HG03280 (cell line): ENCODE measurements around the gene HAPLN2.
"Not testable (repeated sequence)": the region's sequence is repeated elsewhere in the genome, so short reads cannot be mapped to it uniquely, and the experiment has no call there.

Experiments
- ATAC-seq: cut with Tn5 transposase; IDR thresholded peaks from one replicate; pipeline ENCODE4 v1.9.1; 2021; ENCODE audit warnings: mild to moderate bottlenecking, moderate library complexity; ENCODE audit not compliant: unreplicated experiment

HAPLN2 gene

GRCh38 chr1:156616463-156616862, 2.8 kb upstream of the HAPLN2 start:
- no peak for ATAC-seq

GRCh38 chr1:156619582-156619955, 354 bp downstream of the HAPLN2 start:
- ATAC-seq = no peak

GRCh38 chr1:156622581-156623297, 3.5 kb downstream of the HAPLN2 start:
- ATAC-seq = no peak

- no peak for ATAC-seq
Measured at GRCh38 chr1:156623946-156624813, 5.0 kb downstream of the HAPLN2 start.

DNA sequence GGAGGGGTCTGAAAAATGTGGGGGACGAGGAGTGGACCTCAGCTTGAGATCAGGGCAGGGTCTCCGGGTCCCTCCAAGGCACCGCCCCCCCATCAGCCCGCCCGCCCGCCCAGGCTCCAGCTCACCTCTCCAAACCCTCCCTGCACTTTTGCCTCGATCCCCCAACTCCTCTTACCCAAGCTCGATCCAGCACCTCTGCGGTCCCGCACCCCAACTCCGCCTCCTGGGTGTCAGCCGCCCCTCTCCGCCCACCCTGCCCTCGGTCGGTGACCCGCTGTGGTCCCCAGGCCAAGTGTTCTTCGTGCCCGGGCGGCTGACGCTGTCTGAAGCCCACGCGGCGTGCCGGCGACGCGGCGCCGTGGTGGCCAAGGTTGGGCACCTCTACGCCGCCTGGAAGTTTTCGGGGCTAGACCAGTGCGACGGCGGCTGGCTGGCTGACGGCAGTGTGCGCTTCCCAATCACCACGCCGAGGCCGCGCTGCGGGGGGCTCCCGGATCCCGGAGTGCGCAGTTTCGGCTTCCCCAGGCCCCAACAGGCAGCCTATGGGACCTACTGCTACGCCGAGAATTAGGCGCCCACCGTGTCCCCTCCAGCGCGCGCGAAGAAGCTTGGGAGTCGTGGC, 5.7 kb downstream of the HAPLN2 start:
- ATAC-seq = no peak

GRCh38 chr1:156625436-156626078, 6.3 kb downstream of the HAPLN2 start:
- ATAC-seq = no peak

DNA sequence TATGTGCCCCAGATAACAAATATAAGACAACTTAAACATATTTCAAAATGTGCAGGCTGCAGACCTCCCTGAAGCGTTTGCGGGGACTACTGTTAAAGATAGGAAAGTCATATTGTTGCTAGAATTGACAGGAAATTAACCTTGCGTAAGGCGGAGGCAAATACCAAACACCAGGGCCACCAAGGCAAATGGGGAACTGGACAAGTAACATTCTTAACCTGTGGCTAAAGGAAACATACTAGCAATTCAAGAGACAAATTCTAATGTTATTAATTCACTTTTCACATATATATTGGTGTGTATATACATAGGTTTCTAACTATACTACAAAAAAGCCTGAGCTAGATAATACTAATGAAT, 6.8 kb downstream of the HAPLN2 start:
- ATAC-seq = no peak

- no peak for ATAC-seq
Measured at GRCh38 chr1:156627313-156627880, 8.2 kb downstream of the HAPLN2 start.

DNA sequence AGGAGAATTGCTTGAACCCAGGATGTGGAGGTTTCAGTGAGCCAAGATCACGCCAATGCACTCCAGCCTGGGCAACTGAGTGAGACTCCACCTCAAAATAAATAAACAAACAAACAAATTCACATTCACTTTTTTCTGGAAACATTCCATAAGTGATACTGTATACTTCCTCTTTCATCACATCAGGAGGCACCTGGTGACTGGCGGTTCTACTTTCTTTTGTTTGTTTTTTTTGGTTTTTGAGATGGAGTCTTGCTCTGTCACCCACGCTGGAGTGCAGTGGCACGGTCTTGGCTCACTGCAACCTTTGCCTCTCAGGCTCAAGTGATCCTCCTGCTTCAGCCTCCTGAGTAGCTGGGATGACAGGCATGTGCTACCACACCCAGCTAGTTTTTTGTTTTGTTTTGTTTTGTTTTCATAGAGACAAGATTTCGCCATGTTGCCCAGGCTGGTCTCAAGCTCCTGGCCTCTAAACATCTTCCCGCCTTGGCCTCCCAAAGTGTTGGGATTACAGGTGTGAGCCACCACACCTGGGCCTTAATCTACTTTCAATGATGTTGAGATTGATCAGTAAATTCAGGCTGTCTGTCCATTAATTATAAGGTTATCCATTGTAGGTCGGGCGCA, 10.7 kb downstream of the HAPLN2 start:
- no peak for ATAC-seq

DNA sequence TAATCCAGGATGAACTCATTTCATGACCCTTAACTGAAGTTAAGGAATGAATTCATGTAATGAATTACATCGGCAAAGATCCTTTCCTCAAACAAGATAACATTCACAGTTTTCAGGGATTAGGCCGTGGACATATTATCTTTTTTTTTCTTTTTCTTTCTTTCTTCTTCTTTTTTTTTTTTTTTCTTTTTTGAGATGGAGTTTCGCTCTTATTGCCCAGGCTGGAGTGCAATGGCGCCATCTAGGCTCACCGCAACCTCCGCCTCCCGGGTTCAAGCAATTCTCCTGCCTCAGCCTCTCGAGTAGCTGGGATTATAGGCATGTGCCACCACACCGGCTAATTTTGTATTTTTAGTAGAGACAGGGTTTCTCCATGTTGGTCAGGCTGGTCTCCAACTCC, 11.9 kb downstream of the HAPLN2 start:
- ATAC-seq = not testable (repeated sequence)

GRCh38 chr1:156632355-156632754, 13.1 kb downstream of the HAPLN2 start:
- ATAC-seq = no peak

DNA sequence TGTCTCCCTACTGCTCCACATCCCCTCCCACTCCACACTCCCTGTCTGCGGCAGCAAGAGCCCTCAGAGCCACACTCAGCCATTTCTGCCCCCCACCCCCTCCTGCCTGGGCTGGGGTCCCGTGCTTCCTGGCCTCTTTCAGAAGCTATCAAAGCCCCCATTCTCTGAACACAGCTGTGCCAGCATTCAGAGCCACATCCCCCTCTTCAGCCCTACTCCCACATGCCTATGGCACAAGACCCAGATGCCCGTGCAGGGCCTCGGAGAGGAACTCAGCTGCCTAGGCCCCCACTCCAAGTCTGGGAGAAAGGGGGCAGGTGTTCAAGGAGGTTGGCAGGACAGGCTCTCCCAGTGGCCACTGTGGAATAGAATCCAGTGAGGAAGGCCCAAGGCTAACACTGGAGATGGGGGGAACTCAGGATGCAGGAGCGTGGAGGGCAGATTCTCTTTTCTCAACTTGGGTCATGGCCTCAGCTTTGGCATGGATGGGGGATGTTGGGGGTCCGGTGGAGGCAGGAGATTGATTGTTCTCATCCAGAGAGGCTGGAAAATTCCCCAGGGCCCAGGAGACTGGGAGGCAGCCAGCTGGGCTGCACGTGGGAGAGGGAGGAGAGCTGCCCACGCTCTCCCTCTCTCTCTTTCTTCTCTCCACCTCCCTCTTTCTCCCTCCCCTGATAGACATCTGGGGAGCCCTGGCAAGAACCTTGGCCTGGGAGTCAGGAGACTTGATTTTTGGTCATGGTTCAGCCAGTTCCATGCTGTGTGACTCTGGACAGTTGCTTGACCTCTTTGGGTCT, 19.2 kb downstream of the HAPLN2 start:
- no peak for ATAC-seq

DNA sequence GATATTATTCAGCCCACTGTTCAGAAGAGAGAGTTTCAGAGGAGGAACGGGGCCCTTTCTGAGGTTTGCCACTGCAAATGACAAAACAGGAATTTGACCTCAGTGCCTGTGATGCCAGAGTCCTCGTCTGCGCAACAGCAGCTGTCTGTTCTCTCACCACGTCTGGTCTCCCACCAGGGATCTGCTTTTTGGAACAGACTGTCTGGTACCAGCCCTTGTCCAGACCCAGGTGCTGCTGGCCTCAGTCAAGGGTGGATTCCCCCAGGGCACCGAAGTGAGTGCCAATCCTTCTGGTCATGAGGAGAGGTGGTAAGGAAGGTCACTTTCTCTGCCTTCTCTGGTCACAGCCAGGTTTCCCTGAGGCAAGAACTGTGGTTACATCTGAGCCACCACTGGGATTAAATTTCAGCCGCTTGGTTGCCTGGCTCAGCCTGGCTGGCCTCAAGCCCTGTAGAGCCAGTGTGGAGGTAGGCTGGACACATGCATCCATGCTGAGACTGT, 20.4 kb downstream of the HAPLN2 start:
- no peak for ATAC-seq

DNA sequence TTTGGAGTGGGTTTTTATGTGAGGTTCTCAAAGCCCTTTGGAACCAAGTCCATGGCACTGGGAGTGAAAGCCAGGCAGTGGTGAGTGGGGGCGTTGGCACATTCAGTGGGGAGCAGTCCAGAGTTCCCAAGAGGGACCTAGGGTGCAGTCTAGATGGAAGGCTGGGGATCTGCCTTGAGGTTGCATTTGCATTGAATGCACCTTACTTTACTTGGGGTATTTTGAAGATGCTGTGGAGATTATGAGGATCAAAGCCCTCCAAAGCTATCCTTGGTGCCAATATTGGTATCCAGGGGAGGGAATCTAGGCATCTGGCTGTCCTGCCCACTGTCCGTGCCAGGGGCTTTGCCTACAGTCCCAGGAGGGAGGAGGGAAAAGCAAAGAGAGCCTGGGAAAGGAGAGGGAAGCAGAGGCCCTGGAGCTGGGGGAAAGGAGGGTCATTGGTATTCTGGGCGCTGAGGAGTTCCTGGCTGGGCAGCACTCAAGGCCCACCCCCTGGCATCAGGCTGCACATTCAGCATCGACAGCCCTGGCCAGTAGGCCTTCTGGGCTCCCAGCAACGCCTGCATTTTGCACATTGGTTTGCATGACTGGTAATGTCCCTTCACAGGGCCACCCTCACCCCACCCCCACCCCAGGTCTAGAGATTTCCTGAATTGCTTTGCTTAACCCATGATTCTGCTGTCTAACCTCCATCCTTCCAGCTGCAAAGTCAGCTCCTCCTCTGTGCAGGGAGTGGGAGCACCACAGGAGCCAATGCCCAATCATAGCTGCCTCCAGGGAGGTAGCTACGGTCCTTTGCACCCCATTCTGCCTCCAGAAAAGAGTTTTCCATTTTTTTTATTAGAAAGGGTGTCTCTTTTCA, 21.9 kb downstream of the HAPLN2 start:
- ATAC-seq = no peak

DNA sequence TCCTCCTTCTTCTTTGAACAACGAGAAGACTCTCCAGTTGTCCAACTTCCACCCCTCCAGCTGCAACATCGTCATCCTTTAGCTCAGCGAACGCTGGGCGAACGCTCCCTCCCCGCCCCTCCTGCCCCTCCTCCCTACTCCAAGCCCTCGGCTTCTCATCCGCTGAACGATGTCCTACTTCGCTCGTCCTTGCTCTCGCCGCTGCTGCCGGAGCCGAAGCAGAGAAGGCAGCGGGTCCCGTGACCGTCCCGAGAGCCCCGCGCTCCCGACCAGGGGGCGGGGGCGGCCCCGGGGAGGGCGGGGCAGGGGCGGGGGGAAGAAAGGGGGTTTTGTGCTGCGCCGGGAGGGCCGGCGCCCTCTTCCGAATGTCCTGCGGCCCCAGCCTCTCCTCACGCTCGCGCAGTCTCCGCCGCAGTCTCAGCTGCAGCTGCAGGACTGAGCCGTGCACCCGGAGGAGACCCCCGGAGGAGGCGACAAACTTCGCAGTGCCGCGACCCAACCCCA, 22.6 kb downstream of the HAPLN2 start, which contains the start of gene BCAN:
Gene BCAN (plus strand): TSS at position 357 of the 504 bp plus-strand sequence. CDS start 3,938 bp downstream, outside the sequence.
- ATAC-seq = no peak

- no peak for ATAC-seq
Measured at GRCh38 chr1:156642265-156643048, 23.2 kb downstream of the HAPLN2 start.

- no peak for ATAC-seq
Measured at GRCh38 chr1:156643049-156643777, 24.0 kb downstream of the HAPLN2 start.
